ENCODE measurements around the gene HSPA9.

GRCh38 chr5:138549414-138549813, 25.8 kb downstream of the HSPA9 start:
- TF ChIP-seq RCOR1 (conservative IDR thresholded peaks at IDR 0.05; ENCODE audit: low read depth, low read length) (no peak), SMC3 (IDR thresholded peaks at IDR 0.05; ENCODE audit: borderline replicate concordance, low read length) (no peak), GABPA (IDR thresholded peaks at IDR 0.05; ENCODE audit: low read depth) (no peak), USF2 (IDR thresholded peaks at IDR 0.05; ENCODE audit: borderline replicate concordance, low read depth, low read length) (no peak), TARDBP (IDR thresholded peaks at IDR 0.05; ENCODE audit: borderline replicate concordance) (no peak), CEBPZ (IDR thresholded peaks at IDR 0.05; ENCODE audit: low read depth, low read length) (no peak), EZH2 (IDR thresholded peaks at IDR 0.05; ENCODE audit: borderline replicate concordance, control insufficient read depth, low read depth, low read length) (no peak), CTCF (IDR thresholded peaks at IDR 0.05 in 2 of 3, conservative IDR thresholded peaks at IDR 0.05 in 1 of 3; ENCODE audit: control insufficient read depth in 2 of 3, extremely low read depth in 1 of 3, insufficient read depth in 1 of 3, low read depth in 3 of 3, low read length in 3 of 3) (no peak), HDGF (IDR thresholded peaks at IDR 0.05) (no peak), EP300 (IDR thresholded peaks at IDR 0.05; ENCODE audit: borderline replicate concordance in 1 of 2, control insufficient read depth in 1 of 2, low read depth in 2 of 2, low read length in 2 of 2) (no peak), ZBTB33 (IDR thresholded peaks at IDR 0.05) (no peak), ELK1 (IDR thresholded peaks at IDR 0.05; ENCODE audit: low read depth, low read length) (no peak)
